ENCODE results near the gene CLHC1. TPM values are rescaled to one million over a fixed set of nuclear protein-coding genes. Genes with fewer than 3 reads are reported as not detected.

CLHC1 gene
- total RNA-seq, 1 experiment from 2014 or later = 11.1 TPM

GRCh38 chr2:55133467-55134315 is 98.4 kb downstream of the CLHC1 start:
- POLR2A ChIA-PET = interaction anchor here (0.9 kb wide), 1 partner anchor 84 kb away, joined by 3 read pairs; the partner anchor contains the start of gene RTN4
- H3K9me2 ChIP-seq (ENCODE audit: insufficient read depth) = no peaks in the 10 kb centered on the region
- H3K9me3 ChIP-seq (ENCODE audit: control insufficient read depth in 1 of 2, insufficient read depth in 1 of 2, low read depth in 1 of 2, low read length in 2 of 2) = no peaks in the 10 kb centered on the region
- no peak overlapping the region for H2AFZ ChIP-seq (ENCODE audit: low read depth, low read length, poor library complexity, severe bottlenecking)
- intact Hi-C loops (cut with micrococcal nuclease) = no loop called here
- H3K36me3 ChIP-seq (ENCODE audit: control insufficient read depth in 1 of 2, insufficient read depth in 2 of 2, low read length in 2 of 2) = no peaks in the 10 kb centered on the region
- H3K9ac ChIP-seq (ENCODE audit: low read length) = no peak overlapping the region
- no peak overlapping the region for H3K4me3 ChIP-seq (replicated peaks in 1 of 2; ENCODE audit: low read depth in 1 of 2, low read length in 2 of 2)
- RAD21 ChIA-PET (ENCODE audit: low non-redundant PET in 1 of 2, low total read pairs in 2 of 2, uncharacterized antibody in 2 of 2, unreplicated experiment in 2 of 2) = no interaction called here
- no peak for DNase-seq (ENCODE audit: low read depth, low spot score)
- H3K79me2 ChIP-seq (ENCODE audit: insufficient read depth, low read length) = no peaks in the 10 kb centered on the region
- H3K27ac ChIP-seq (ENCODE audit: low read depth, low read length) = no peak overlapping the region
- no peak for ATAC-seq
- H3K4me2 ChIP-seq (ENCODE audit: low read length) = no peak overlapping the region
- H3K27me3 ChIP-seq (ENCODE audit: insufficient read depth, low read length) = no peaks in the 10 kb centered on the region
- BruUV-seq (replicated peaks) = no TSS peak
- TF ChIP-seq EZH2 (IDR thresholded peaks at IDR 0.05) (no peak), FOSL1 (IDR thresholded peaks at IDR 0.05; ENCODE audit: low read depth) (no peak), EGR1 (IDR thresholded peaks at IDR 0.05; ENCODE audit: low read depth) (no peak), SRF (IDR thresholded peaks at IDR 0.05; ENCODE audit: low read depth) (no peak), CTCF (IDR thresholded peaks at IDR 0.05 in 2 of 3, conservative IDR thresholded peaks at IDR 0.05 in 1 of 3; ENCODE audit: borderline replicate concordance in 1 of 3, insufficient read depth in 1 of 3, low read depth in 2 of 3, low read length in 2 of 3) (no peak), POLR2AphosphoS5 (IDR thresholded peaks at IDR 0.05; ENCODE audit: low read depth, low read length) (no peak), EZH2phosphoT487 (IDR thresholded peaks at IDR 0.05; ENCODE audit: borderline replicate concordance) (no peak), ATF3 (IDR thresholded peaks at IDR 0.05) (no peak), ZNF274 (IDR thresholded peaks at IDR 0.05; ENCODE audit: low read depth, low read length) (no peak), REST (IDR thresholded peaks at IDR 0.05; ENCODE audit: low read depth) (no peak), SIN3A (IDR thresholded peaks at IDR 0.05; ENCODE audit: low read depth) (no peak), ELF1 (IDR thresholded peaks at IDR 0.05; ENCODE audit: borderline replicate concordance, low read depth) (no peak), POLR2A (IDR thresholded peaks at IDR 0.05; ENCODE audit: borderline replicate concordance, extremely low read depth, insufficient read depth, insufficient read length) (no peak), ZFX (IDR thresholded peaks at IDR 0.05) (no peak), TCF7L2 (IDR thresholded peaks at IDR 0.05; ENCODE audit: borderline replicate concordance, extremely low read depth, insufficient read depth, insufficient read length) (no peak), ZBTB33 (IDR thresholded peaks at IDR 0.05; ENCODE audit: extremely low read depth, insufficient replicate concordance, low read length) (no peak), CEBPB (IDR thresholded peaks at IDR 0.05; ENCODE audit: low read depth) (no peak), RAD21 (IDR thresholded peaks at IDR 0.05; ENCODE audit: low read depth) (no peak), MAX (IDR thresholded peaks at IDR 0.05) (no peak), JUND (IDR thresholded peaks at IDR 0.05) (no peak)
- CTCF ChIA-PET = no interaction called here
- H3K4me1 ChIP-seq (ENCODE audit: control insufficient read depth in 1 of 2, insufficient read depth in 2 of 2, low read length in 2 of 2) = no peaks in the 10 kb centered on the region
- H4K20me1 ChIP-seq (ENCODE audit: insufficient read depth) = no peaks in the 10 kb centered on the region

Data from HCT116 (cell line).